ENCODE results near the gene DDX10. TPM values are rescaled to one million over a fixed set of nuclear protein-coding genes. Genes with fewer than 3 reads are reported as not detected.

Gene DDX10
- total and polyA plus RNA-seq, 2 of the 8 experiments (the other 6 are each of a cell fraction or from before 2014, with no cell fraction given) = 49.2 to 52.2 TPM

DNA sequence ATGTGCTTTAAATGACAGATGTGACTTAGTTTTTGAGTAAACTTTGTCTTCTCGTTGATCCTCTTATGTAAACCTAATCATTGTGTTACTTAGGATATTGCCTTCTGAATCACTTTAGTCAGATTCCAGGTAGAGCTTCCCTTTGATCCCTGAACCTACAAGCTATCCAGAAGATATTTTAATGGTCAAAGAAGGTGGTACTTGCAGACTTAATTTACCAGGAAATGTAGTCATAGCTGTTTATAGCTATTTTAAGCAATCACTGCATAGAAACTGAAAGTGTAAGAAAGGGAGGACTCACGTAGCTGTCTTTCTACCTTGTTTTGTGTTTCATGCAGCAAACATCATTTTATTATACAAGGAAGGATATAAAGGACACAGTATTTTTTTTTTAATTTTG lies 189.5 kb downstream of the DDX10 start:
- H2BK20ac ChIP-seq (ENCODE audit: low read length) = no peak overlapping the region
- no peak overlapping the region for H2BK15ac ChIP-seq (ENCODE audit: low read length)
- no peak overlapping the region for H2AK5ac ChIP-seq (ENCODE audit: low read depth, low read length)
- no peak overlapping the region for H4K8ac ChIP-seq (ENCODE audit: extremely low read depth, insufficient read depth, low read length)
- peaks cover 0 to 4% (median 0%) of the 10 kb centered on the region in 4 experiments; a peak in 1 of 8 replicates for H3K36me3 ChIP-seq (ENCODE audit: control insufficient read depth in 2 of 4, insufficient read depth in 4 of 4, low read length in 3 of 4)
- H4K91ac ChIP-seq (replicated peaks; ENCODE audit: insufficient read length, low read length) = no peak overlapping the region
- no peak overlapping the region for H2AFZ ChIP-seq (ENCODE audit: low read length)
- no peaks in the 10 kb centered on the region for H3K27me3 ChIP-seq (replicated peaks in 1 of 4; ENCODE audit: control insufficient read depth in 3 of 4, extremely low read depth in 1 of 4, insufficient read depth in 3 of 4, low read length in 3 of 4)
- H3K9me3 ChIP-seq (ENCODE audit: insufficient read depth in 2 of 2, low read depth in 1 of 2, low read length in 1 of 2) = no peaks in the 10 kb centered on the region
- H3K79me1 ChIP-seq (ENCODE audit: low read depth, low read length) = no peaks in the 10 kb centered on the region
- no peak overlapping the region for H2BK12ac ChIP-seq (ENCODE audit: low read depth, low read length)
- no peak overlapping the region for H3K56ac ChIP-seq (replicated peaks; ENCODE audit: insufficient read length, low read depth, low read length)
- no peak overlapping the region for H4K5ac ChIP-seq (ENCODE audit: insufficient read length, low read depth, low read length)
- 88% methylated on average over 2 of the region's 2 CpGs; no CpG with 5 or more reads in 1 of the 2 experiments for WGBS, 2 experiments (ENCODE audit: extremely low coverage in 1 of 2, insufficient coverage in 1 of 2, insufficient read length in 1 of 2, insufficient replicate concordance in 2 of 2, low coverage in 1 of 2, low lambda C conversion rate in 2 of 2, missing lambda C conversion rate in 1 of 2)
- H3K79me2 ChIP-seq (ENCODE audit: control insufficient read depth in 1 of 2, insufficient read depth in 2 of 2, low read length in 2 of 2) = no peaks in the 10 kb centered on the region
- H3K14ac ChIP-seq (ENCODE audit: insufficient read length) = no peak overlapping the region
- H3K4me2 ChIP-seq (ENCODE audit: insufficient read depth in 1 of 2, low read depth in 2 of 2, low read length in 2 of 2) = no peak overlapping the region
- H3K4me1 ChIP-seq (replicated peaks in 1 of 4; ENCODE audit: control insufficient read depth in 3 of 4, insufficient read depth in 4 of 4, low read length in 3 of 4) = no peaks in the 10 kb centered on the region
- no peak for TF ChIP-seq SUZ12 (IDR thresholded peaks at IDR 0.05; ENCODE audit: low read length)
- CTCF ChIA-PET (ENCODE audit: partially characterized antibody) = interaction anchor here (0.6 to 1.5 kb wide), 9 partner anchors 11 to 247 kb away, joined by 3 to 5 read pairs (median 3); no protein-coding TSS in a partner anchor
- no peak overlapping the region for H2BK5ac ChIP-seq (ENCODE audit: low read depth, low read length)
- FAIRE-seq (no peak), DNase-seq (ENCODE audit: low read depth in 1 of 2, low spot score in 2 of 2) (no peak)
- no peak overlapping the region for H3K4ac ChIP-seq (replicated peaks; ENCODE audit: insufficient read length, low read depth, low read length)
- H3K9ac ChIP-seq (replicated peaks in 1 of 4; ENCODE audit: extremely low read depth in 1 of 4, low read depth in 3 of 4, low read length in 3 of 4) = no peak overlapping the region
- H3K23ac ChIP-seq (ENCODE audit: insufficient read length) = no peak overlapping the region
- no peaks in the 10 kb centered on the region for H3K23me2 ChIP-seq (ENCODE audit: low read depth, low read length)
- H3K4me3 ChIP-seq (ENCODE audit: extremely low read depth in 1 of 4, insufficient read depth in 2 of 4, low read depth in 3 of 4, low read length in 4 of 4) = no peak overlapping the region
- POLR2A ChIA-PET (ENCODE audit: partially characterized antibody) = no interaction called here
- H3K18ac ChIP-seq (ENCODE audit: extremely low read depth, low read length) = no peak overlapping the region
- no peak overlapping the region for H2BK120ac ChIP-seq (replicated peaks; ENCODE audit: low read depth, low read length)
- H4K20me1 ChIP-seq (replicated peaks in 1 of 2; ENCODE audit: control insufficient read depth in 1 of 2, insufficient read depth in 2 of 2, low read length in 2 of 2) = no peaks in the 10 kb centered on the region
- H3K27ac ChIP-seq (ENCODE audit: low read depth, low read length) = no peak overlapping the region

All from H1 (cell line).